GM12891 (cell line): ENCODE measurements around the gene CDK8.

ENCODE experiments used
- PAX5 ChIP-seq: IDR thresholded peaks from 2 replicates; pipeline ENCODE4 v1.6.1; 2011; ENCODE audit warnings: low read length, moderate library complexity, mild to moderate bottlenecking; ENCODE audit not compliant: insufficient read depth, severe bottlenecking
- POLR2A ChIP-seq: IDR thresholded peaks from 2 replicates; pipeline ENCODE4 v1.6.1; 2011; ENCODE audit warnings: low read depth, low read length, control low read depth
- POLR2AphosphoS5 ChIP-seq: IDR thresholded peaks from 2 replicates; pipeline ENCODE4 v1.6.1; 2011; ENCODE audit warnings: low read depth, low read length, control low read depth
- POU2F2 ChIP-seq: IDR thresholded peaks from 2 replicates; pipeline ENCODE4 v1.6.1; 2011; ENCODE audit warnings: low read depth, mild to moderate bottlenecking, control low read depth, low read length, moderate library complexity
- SPI1 ChIP-seq: IDR thresholded peaks from 2 replicates; pipeline ENCODE4 v1.6.1; 2011; ENCODE audit warnings: low read depth, low read length, control low read depth
- TAF1 ChIP-seq: IDR thresholded peaks from 2 replicates; pipeline ENCODE4 v1.6.1; 2011; ENCODE audit warnings: low read depth, low read length, control low read depth

DNA sequence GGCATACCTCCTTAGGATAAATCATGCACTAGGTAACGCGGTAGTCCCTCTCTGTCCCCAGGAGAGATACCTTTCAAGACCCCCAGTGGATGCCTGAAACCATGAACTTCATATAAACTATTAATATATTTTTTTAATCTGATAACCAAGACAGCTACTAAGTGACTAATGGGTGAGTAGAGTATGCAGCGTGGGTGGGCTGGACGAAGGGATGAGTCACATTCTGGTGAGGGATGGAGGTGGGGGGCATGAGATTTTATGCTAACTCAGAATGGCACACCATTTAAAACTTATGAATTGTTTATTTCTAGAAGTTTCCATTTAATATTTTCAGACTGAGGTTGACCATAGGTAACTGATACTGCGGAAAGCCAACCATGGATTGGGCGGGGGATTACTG, 46.2 kb downstream of the CDK8 start:
- no peak for TF ChIP-seq POLR2A
- no peak for TF ChIP-seq POLR2AphosphoS5
- TF ChIP-seq TAF1: no peak
- TF ChIP-seq SPI1: no peak
- TF ChIP-seq POU2F2: no peak
- no peak for TF ChIP-seq PAX5
